Measurements from ENCODE around the gene ARHGAP22.

GRCh38 chr10:48613016-48613415, 8.1 kb upstream of the ARHGAP22 start:
- TF ChIP-seq CTCF (IDR thresholded peaks at IDR 0.05) = no peak
- TF ChIP-seq POLR2A (IDR thresholded peaks at IDR 0.05) = no peak
